HuH-7 (cell line): Measurements from ENCODE around the gene FAM177B.
A peak's percentile ranks its signal among the peaks of the same experiment; 100 is the strongest.

Experiments
- DNase-seq: peaks from one replicate; pipeline ENCODE4 v3.0.0; 2011; ENCODE audit warnings: low spot score

The FAM177B gene

GRCh38 chr1:222736972-222737371, at the start of gene FAM177B:
Gene FAM177B, plus strand, starts transcription at chr1:222737202. Its CDS starts 9,344 bp downstream, at chr1:222746546.
- DNase-seq: no peak

GRCh38 chr1:222691016-222691415, 46.0 kb upstream of the FAM177B start:
- no peak for DNase-seq

- no peak for DNase-seq
These were observed 42.1 kb upstream of the FAM177B start for GRCh38 chr1:222694927-222695326.

GRCh38 chr1:222696741-222697140, 40.3 kb upstream of the FAM177B start:
- DNase-seq: no peak

- no peak for DNase-seq
These were observed 39.8 kb upstream of the FAM177B start for GRCh38 chr1:222697203-222697602.

- no peak for DNase-seq
These were observed 39.2 kb upstream of the FAM177B start for GRCh38 chr1:222697826-222698225.

- DNase-seq: no peak
These were observed 34.8 kb upstream of the FAM177B start for GRCh38 chr1:222702210-222702609.

GRCh38 chr1:222704260-222704659, 32.7 kb upstream of the FAM177B start:
- DNase-seq: no peak

GRCh38 chr1:222706815-222707214, 30.2 kb upstream of the FAM177B start:
- DNase-seq: peak; percentile 19

GRCh38 chr1:222709700-222710153, 27.3 kb upstream of the FAM177B start:
- no peak for DNase-seq

- DNase-seq: peak; percentile 54
These were observed 25.4 kb upstream of the FAM177B start for GRCh38 chr1:222711319-222712252.

- peak; percentile 85 for DNase-seq
These were observed 24.5 kb upstream of the FAM177B start, which contains the start of the genes AIDA and BROX for GRCh38 chr1:222712253-222713090. Gene AIDA, minus strand, starts transcription at chr1:222712491. Its CDS starts 174 bp downstream, at chr1:222712317. Gene BROX, plus strand, starts transcription at chr1:222712564. Its CDS starts 3,136 bp downstream, at chr1:222715700.

GRCh38 chr1:222713091-222713961, 23.7 kb upstream of the FAM177B start:
- DNase-seq: peak; percentile 94

- no peak for DNase-seq
These were observed 20.6 kb upstream of the FAM177B start for GRCh38 chr1:222716393-222716792.

GRCh38 chr1:222728746-222729145, 8.3 kb upstream of the FAM177B start:
- no peak for DNase-seq

GRCh38 chr1:222730866-222731265, 6.1 kb upstream of the FAM177B start:
- no peak for DNase-seq

GRCh38 chr1:222732216-222733159, 4.5 kb upstream of the FAM177B start:
- DNase-seq: no peak

- DNase-seq: no peak
These were observed 2.3 kb upstream of the FAM177B start for GRCh38 chr1:222734740-222735139.

- DNase-seq: no peak
These were observed 532 bp upstream of the FAM177B start for GRCh38 chr1:222736470-222736869.

- DNase-seq: no peak
These were observed 2.5 kb downstream of the FAM177B start for GRCh38 chr1:222739465-222739864.
